Testis (tissue), 3 donors: ENCODE data around the gene CDCP1. TPM values are rescaled to one million over a fixed set of nuclear protein-coding genes. Genes with fewer than 3 reads are reported as not detected.
A peak's percentile ranks its signal among the peaks of the same experiment; 100 is the strongest.

Experiments
- DNase-seq: peaks from one replicate; pipeline ENCODE4 v3.0.0-alpha.2; 2019
- H3K27ac ChIP-seq, 2 donors: fragments of 200-600 bp; sonication (generic); one replicate each; pipeline ENCODE4 v1.5.1; 2019
- H3K27me3 ChIP-seq: fragments of 200-600 bp; sonication (generic); one replicate; pipeline ENCODE4 v1.5.1; 2019
- H3K36me3 ChIP-seq: fragments of 200-600 bp; sonication (generic); one replicate; pipeline ENCODE4 v1.5.1; 2017; ENCODE audit warnings: low read depth; ENCODE audit errors: missing control alignments
- H3K4me1 ChIP-seq: fragments of 200-600 bp; sonication (generic); one replicate; pipeline ENCODE4 v1.5.1; 2019
- H3K4me3 ChIP-seq, 2 donors: fragments of 200-600 bp; sonication (generic); one replicate each; pipeline ENCODE4 v1.5.1; 2017 to 2019
- H3K9me3 ChIP-seq: fragments of 200-600 bp; sonication (generic); one replicate; pipeline ENCODE4 v1.5.1; 2017
- POLR2A ChIP-seq: fragments of 450-650 bp; IDR thresholded peaks from one replicate; pipeline ENCODE4 v1.6.1; 2017; ENCODE audit warnings: antibody characterized with exemption, mild to moderate bottlenecking, moderate library complexity
- WGBS, 2 donors: methylation state at CpG; one replicate each; pipeline ENCODE4 v1.1.5; 2018; 5-methylcytosine and 5-hydroxymethylcytosine counted together
- intact Hi-C: fragments of 100-400 bp; cut with DNase I; formaldehyde crosslinking; loops from one replicate; pipeline ENCODE4 v1.15.1; 2023; ENCODE audit warnings: low total_unique reads
- polyA plus RNA-seq: library from polyadenylated mRNA; stranded (reverse); fragments of 350-450 nt; fragmentation: Illumina TruSeq; extraction: RNeasy Lipid Tissue Mini Kit (QIAGEN cat#74804); gene quantifications from one replicate; pipeline ENCODE4 v1.2.3, GENCODE V29; 2014; ENCODE audit warnings: low read depth, low replicate concordance; ENCODE audit not compliant: insufficient read depth
- total RNA-seq, 2 donors: library from RNA; depleted of rRNA; stranded (reverse); fragments of >200 nt; gene quantifications; one replicate each; pipeline ENCODE4 v1.2.3, GENCODE V29; 2016
- TF ChIP-seq, protein P1 (sequence below), 3 experiments: fragments of 450-650 bp in 2 of 3; fragments of 200-600 bp in 1 of 3; sonication (generic) in 1 of 3; IDR thresholded peaks; one replicate each; pipeline ENCODE4 v1.5.1; 2016 to 2019; ENCODE audit warnings: antibody characterized with exemption in 3 of 3, mild to moderate bottlenecking in 2 of 3, moderate library complexity in 1 of 3

CDCP1 gene
- total and polyA plus RNA-seq, 3 donors from 2014 or later = 1.1 to 2.7 (median 2.5) TPM

DNA sequence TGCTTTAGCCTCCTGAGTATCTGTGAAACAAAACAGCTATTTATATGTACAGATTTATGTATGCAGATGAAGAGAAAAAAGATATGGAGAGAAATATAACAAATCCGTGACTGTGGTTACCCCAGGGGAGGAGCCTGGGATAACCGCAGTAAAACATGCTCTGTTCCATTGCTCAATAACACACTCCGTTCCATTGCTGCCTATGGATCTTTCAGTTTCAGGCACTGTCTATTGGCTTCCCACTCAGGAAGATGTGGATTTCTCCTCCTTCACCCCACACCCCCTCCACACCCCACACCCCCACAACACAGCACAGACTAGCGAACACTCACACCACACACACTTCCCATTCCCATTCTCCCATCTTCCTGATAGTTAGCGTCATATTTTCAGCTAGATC, 47.9 kb downstream of the CDCP1 start:
- no peaks in the 10 kb centered on the region for H3K27me3 ChIP-seq
- H3K4me1 ChIP-seq = peaks cover 10% of the 10 kb centered on the region
- intact Hi-C loops = no loop called here
- no peaks in the 10 kb centered on the region for H3K36me3 ChIP-seq
- TF ChIP-seq, protein P1, sequence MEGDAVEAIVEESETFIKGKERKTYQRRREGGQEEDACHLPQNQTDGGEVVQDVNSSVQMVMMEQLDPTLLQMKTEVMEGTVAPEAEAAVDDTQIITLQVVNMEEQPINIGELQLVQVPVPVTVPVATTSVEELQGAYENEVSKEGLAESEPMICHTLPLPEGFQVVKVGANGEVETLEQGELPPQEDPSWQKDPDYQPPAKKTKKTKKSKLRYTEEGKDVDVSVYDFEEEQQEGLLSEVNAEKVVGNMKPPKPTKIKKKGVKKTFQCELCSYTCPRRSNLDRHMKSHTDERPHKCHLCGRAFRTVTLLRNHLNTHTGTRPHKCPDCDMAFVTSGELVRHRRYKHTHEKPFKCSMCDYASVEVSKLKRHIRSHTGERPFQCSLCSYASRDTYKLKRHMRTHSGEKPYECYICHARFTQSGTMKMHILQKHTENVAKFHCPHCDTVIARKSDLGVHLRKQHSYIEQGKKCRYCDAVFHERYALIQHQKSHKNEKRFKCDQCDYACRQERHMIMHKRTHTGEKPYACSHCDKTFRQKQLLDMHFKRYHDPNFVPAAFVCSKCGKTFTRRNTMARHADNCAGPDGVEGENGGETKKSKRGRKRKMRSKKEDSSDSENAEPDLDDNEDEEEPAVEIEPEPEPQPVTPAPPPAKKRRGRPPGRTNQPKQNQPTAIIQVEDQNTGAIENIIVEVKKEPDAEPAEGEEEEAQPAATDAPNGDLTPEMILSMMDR (IDR thresholded peaks at IDR 0.05) = no peak
- H3K9me3 ChIP-seq = no peaks in the 10 kb centered on the region
- DNase-seq = no peak
- no peak overlapping the region for H3K4me3 ChIP-seq
- H3K27ac ChIP-seq = no peak overlapping the region
- 80 to 86% methylated on average over 5 of the region's 5 CpGs for WGBS, 2 donors

DNA sequence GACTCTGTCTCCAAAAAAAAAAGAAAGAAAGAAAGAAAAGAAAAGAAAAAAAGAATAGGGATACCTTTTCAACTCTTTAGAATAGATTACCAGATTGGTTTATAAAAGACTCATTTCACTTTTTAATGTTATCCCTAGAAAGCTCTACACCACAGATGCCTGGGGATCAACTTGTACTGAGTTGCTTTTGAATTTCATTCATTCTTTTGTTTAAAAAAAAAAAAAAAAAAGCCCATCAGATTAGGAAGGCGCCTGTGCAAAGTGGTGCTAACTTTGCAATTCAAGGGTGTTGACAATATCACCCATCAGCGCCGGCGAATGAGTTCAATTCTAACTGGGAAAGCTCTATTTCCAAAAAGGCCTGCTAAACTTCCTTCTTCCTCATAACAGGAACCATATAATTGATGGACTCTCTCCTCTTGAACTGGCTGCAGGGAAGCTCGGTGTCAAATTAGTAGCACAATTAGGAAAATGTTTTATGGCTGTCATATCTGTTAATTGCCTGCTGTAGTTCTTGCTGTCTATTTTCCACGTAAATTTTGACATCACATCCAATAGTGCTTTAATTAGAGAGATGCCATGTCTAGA, 48.8 kb downstream of the CDCP1 start:
- no peak for TF ChIP-seq POLR2A
- TF ChIP-seq, protein P1 (IDR thresholded peaks at IDR 0.05) = no peak
- intact Hi-C loops = no loop called here
- H3K4me1 ChIP-seq = peaks cover 19% of the 10 kb centered on the region
- H3K27ac ChIP-seq = no peak overlapping the region
- H3K4me3 ChIP-seq = no peak overlapping the region
- no peaks in the 10 kb centered on the region for H3K9me3 ChIP-seq
- H3K36me3 ChIP-seq = no peaks in the 10 kb centered on the region
- no peak for DNase-seq
- WGBS, 2 donors = 68 to 73% methylated on average over 6 of the region's 6 CpGs
- H3K27me3 ChIP-seq = no peaks in the 10 kb centered on the region

DNA sequence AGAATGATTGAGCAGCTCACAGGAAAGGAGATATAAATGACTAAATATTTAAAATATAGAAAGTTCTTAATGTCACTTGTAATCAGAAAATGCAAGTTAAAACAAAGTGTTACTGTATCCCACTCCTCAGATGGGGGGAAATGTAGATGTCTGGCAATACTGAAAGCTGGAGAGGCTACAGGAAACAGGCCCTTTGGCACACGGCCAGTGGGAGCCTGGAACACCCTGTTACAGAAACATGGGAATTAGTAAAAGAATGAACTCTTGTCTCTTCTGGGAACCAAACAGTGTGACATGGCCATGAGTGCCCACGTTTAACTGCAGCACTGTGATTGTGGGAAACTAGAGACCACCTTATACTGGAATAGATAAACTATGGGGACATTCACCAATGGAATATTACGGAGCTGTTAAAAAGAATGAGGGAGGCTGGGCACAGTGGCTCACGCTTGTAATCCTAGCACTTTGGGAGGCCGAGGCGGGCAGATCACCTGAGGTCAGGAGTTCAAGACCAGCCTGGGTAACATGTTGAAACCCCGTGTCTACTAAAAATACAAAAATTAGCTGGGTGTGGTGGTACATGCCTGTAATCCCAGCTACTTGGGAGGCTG, 50.2 kb downstream of the CDCP1 start:
- Histone ChIP-seq H3K9me3 (no peaks in the 10 kb centered on the region), H3K36me3 (no peaks in the 10 kb centered on the region), H3K27ac (no peak overlapping the region), H3K27me3 (no peaks in the 10 kb centered on the region), H3K4me3 (no peak overlapping the region), H3K4me1 (peaks cover 27% of the 10 kb centered on the region)
- intact Hi-C loops = no loop called here
- TF ChIP-seq POLR2A = no peak
- TF ChIP-seq, protein P1 (IDR thresholded peaks at IDR 0.05) = no peak
- DNase-seq = peak; percentile 60
- 75 to 79% methylated on average over 7 of the region's 7 CpGs for WGBS, 2 donors

DNA sequence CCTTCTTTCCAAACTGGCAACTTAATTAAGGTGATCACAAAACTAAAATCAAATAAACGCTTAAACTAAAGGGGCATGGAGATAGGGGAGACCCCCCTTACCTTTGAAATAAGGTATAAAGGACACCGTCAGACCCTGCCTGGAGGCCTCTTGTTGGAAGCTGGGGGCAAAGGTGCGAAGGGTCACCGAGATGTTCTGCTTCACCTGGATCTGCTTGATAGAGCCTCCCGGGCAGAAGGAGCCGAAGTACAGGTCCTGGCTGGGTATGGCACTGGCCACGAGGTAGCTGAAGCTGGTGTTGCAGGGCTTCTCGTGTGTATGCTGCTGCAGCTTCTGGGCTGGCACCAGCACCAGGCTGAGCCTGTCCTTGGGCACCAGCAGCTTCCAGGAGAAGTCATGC, 53.0 kb downstream of the CDCP1 start:
- Histone ChIP-seq H3K4me3 (no peak overlapping the region), H3K27ac (peak overlapping the region in 1 of 2 donors; percentile 66), H3K36me3 (no peaks in the 10 kb centered on the region), H3K9me3 (no peaks in the 10 kb centered on the region), H3K27me3 (no peaks in the 10 kb centered on the region), H3K4me1 (peaks cover 22% of the 10 kb centered on the region)
- peak; percentile 50 for DNase-seq
- intact Hi-C loops = no loop called here
- WGBS, 2 donors = 61 to 87% methylated on average over 8 of the region's 8 CpGs
- TF ChIP-seq POLR2A = no peak
- TF ChIP-seq, protein P1 (IDR thresholded peaks at IDR 0.05) = no peak
